Left ventricle myocardium inferior (tissue), 1 donor: ENCODE measurements around the gene SUSD1. TPM values are rescaled to one million over a fixed set of nuclear protein-coding genes. Genes with fewer than 3 reads are reported as not detected.

Experiments used
- DNase-seq: peaks from one replicate; pipeline ENCODE4 v3.0.0-alpha.2; 2020
- H3K27ac ChIP-seq: fragments of 200-600 bp; replicated peaks from 2 replicates; pipeline ENCODE4 v1.8.0; 2021
- H3K27me3 ChIP-seq: fragments of 200-600 bp; 2 replicates; pipeline ENCODE4 v1.8.0; 2021; ENCODE audit warnings: low read depth
- H3K36me3 ChIP-seq: fragments of 200-600 bp; 2 replicates; pipeline ENCODE4 v1.8.0; 2021
- H3K4me1 ChIP-seq: fragments of 200-600 bp; 2 replicates; pipeline ENCODE4 v1.8.0; 2021
- H3K4me3 ChIP-seq: fragments of 200-600 bp; 2 replicates; pipeline ENCODE4 v1.8.0; 2021; ENCODE audit warnings: mild to moderate bottlenecking, moderate library complexity
- H3K9me3 ChIP-seq: fragments of 200-600 bp; replicated peaks from 2 replicates; pipeline ENCODE4 v1.8.0; 2021
- intact Hi-C: fragments of 100-400 bp; cut with micrococcal nuclease; formaldehyde crosslinking; loops from one replicate; pipeline ENCODE4 v1.11.0; 2022
- total RNA-seq: library from RNA; stranded (reverse); fragmentation: NEBNext Ultra II Directional; extraction: Animal tissue kit (Norgen Biotek cat#: 25700); gene quantifications from one replicate; pipeline ENCODE4 v1.2.1, GENCODE V29; 2021
- TF ChIP-seq, protein P1 (sequence below): fragments of 200-600 bp; IDR thresholded peaks from 2 replicates; pipeline ENCODE4 v1.8.0; 2021; ENCODE audit warnings: antibody characterized with exemption, mild to moderate bottlenecking, borderline replicate concordance
- donor health status: DM: no; HTN: yes; CAD: no; lungs with severe emphysema.

SUSD1 gene
- total RNA-seq, 1 donor from 2014 or later: 5.1 TPM

DNA sequence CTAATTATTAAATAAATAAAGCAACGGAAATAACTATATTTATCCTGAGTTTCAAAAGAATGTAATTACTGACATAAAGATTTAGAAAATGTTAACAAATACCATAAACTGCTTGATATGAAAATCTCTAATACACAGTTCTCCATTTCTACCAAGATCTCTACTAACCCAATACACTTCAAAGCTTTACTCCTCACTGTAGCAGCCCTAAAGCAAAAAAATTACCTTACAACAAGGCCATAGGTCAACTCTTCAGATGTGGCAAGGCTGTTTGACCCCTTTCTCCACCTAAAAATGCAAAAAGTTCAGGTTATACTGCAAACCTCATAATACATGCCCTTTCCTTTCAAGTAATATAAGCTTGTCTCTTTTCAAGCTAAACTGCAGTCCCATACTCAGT, 181.8 kb downstream of the SUSD1 start:
- Histone ChIP-seq H3K4me3 (no peak overlapping the region), H3K27ac (no peak overlapping the region), H3K36me3 (no peaks in the 10 kb centered on the region), H3K4me1 (no peaks in the 10 kb centered on the region), H3K27me3 (no peaks in the 10 kb centered on the region), H3K9me3 (peaks cover 15% of the 10 kb centered on the region)
- TF ChIP-seq, protein P1, sequence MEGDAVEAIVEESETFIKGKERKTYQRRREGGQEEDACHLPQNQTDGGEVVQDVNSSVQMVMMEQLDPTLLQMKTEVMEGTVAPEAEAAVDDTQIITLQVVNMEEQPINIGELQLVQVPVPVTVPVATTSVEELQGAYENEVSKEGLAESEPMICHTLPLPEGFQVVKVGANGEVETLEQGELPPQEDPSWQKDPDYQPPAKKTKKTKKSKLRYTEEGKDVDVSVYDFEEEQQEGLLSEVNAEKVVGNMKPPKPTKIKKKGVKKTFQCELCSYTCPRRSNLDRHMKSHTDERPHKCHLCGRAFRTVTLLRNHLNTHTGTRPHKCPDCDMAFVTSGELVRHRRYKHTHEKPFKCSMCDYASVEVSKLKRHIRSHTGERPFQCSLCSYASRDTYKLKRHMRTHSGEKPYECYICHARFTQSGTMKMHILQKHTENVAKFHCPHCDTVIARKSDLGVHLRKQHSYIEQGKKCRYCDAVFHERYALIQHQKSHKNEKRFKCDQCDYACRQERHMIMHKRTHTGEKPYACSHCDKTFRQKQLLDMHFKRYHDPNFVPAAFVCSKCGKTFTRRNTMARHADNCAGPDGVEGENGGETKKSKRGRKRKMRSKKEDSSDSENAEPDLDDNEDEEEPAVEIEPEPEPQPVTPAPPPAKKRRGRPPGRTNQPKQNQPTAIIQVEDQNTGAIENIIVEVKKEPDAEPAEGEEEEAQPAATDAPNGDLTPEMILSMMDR: no peak
- DNase-seq: no peak
- intact Hi-C loops: no loop called here

- intact Hi-C loops: no loop called here
- TF ChIP-seq, protein P1: no peak
- no peak overlapping the region for H3K27ac ChIP-seq
Measured at GRCh38 chr9:111992523-111992922, 182.6 kb downstream of the SUSD1 start.

DNA sequence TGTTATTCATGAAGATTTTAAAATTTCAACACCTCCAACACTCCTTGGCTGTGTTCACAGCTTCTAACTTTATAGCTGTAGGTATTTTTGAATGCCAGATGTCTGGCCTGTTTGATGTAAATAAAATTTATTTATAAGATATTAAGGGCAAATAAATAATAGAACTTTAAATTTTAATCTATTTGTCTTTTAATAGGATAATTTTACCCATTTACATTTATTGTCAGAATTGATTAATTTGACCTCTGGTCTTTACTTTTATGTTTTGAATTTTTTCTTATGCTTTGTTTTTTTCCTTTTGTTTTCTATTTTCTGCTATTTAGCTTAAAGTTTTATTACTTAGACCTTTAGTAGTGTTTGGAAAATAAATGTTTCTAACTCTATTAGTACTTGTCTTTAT, 183.9 kb downstream of the SUSD1 start:
- Histone ChIP-seq H3K27ac (no peak overlapping the region), H3K4me3 (no peak overlapping the region)
- intact Hi-C loops: no loop called here

More at GRCh38 chr9:111992523-111992922, 182.6 kb downstream of the SUSD1 start:
- DNase-seq: no peak
- Histone ChIP-seq H3K4me3 (no peak overlapping the region), H3K36me3 (no peaks in the 10 kb centered on the region), H3K27me3 (no peaks in the 10 kb centered on the region), H3K4me1 (no peaks in the 10 kb centered on the region), H3K9me3 (peaks cover 15% of the 10 kb centered on the region)

More for the DNA sequence above, 183.9 kb downstream of the SUSD1 start:
- Histone ChIP-seq H3K27me3 (no peaks in the 10 kb centered on the region), H3K36me3 (no peaks in the 10 kb centered on the region), H3K9me3 (peaks cover 15% of the 10 kb centered on the region), H3K4me1 (no peaks in the 10 kb centered on the region)
- TF ChIP-seq, protein P1: no peak
- DNase-seq: no peak

Other genes starting within 250 kb of the SUSD1 start
- 12.7 TPM for gene PTBP3, start 158.3 kb upstream of the SUSD1 start, total RNA-seq
- gene HSDL2, start 204.8 kb upstream of the SUSD1 start, total RNA-seq: 234 TPM